T-helper 2 cell treated with Interferon-gamma antibody and Interleukin-4, amounts not matched to agents 5 μg/mL and 100 μg/mL, for 36 hours (primary cell): ENCODE measurements around the gene BHLHA9.

Experiments used
- DNase-seq: peaks from one replicate; pipeline ENCODE4 v3.0.0; 2021; ENCODE audit warnings: low spot score
- H3K27ac Mint-ChIP-seq: one replicate; pipeline ENCODE4 v1.8.0; 2021; ENCODE audit warnings: mild to moderate bottlenecking, mixed read lengths
- H3K27me3 Mint-ChIP-seq: one replicate; pipeline ENCODE4 v1.8.0; 2021; ENCODE audit warnings: low read depth, mixed read lengths
- H3K36me3 Mint-ChIP-seq: one replicate; pipeline ENCODE4 v1.8.0; 2021; ENCODE audit warnings: low read depth, mixed read lengths
- H3K4me1 Mint-ChIP-seq: one replicate; pipeline ENCODE4 v1.8.0; 2021; ENCODE audit warnings: low read depth, mixed read lengths
- H3K4me3 Mint-ChIP-seq: one replicate; pipeline ENCODE4 v1.8.0; 2022; ENCODE audit warnings: mild to moderate bottlenecking, moderate library complexity, mixed read lengths
- H3K9me3 Mint-ChIP-seq: one replicate; pipeline ENCODE4 v1.8.0; 2021; ENCODE audit warnings: mixed read lengths

BHLHA9 gene

GRCh38 chr17:1270210-1271029, at the start of gene BHLHA9:
Gene BHLHA9 (plus strand): TSS chr17:1270444. CDS start chr17:1270564, 120 bp downstream.
- Mint-ChIP-seq H3K4me3 (peak within 1 kb of the TSS; percentile 90), H3K9me3 (no peaks in the 10 kb centered on the region), H3K4me1 (peaks cover 16% of the 10 kb centered on the region), H3K36me3 (no peaks in the 10 kb centered on the region), H3K27ac (no peak within 1 kb of the TSS), H3K27me3 (peaks cover 58% of the 10 kb centered on the region)
- DNase-seq: no peak

GRCh38 chr17:1221209-1221608, 49.0 kb upstream of the BHLHA9 start:
- H3K27ac Mint-ChIP-seq: no peak overlapping the region
- no peaks in the 10 kb centered on the region for H3K9me3 Mint-ChIP-seq
- no peak for DNase-seq
- no peaks in the 10 kb centered on the region for H3K36me3 Mint-ChIP-seq
- H3K4me1 Mint-ChIP-seq: no peaks in the 10 kb centered on the region
- peaks cover 3% of the 10 kb centered on the region for H3K27me3 Mint-ChIP-seq
- H3K4me3 Mint-ChIP-seq: no peak overlapping the region

- Mint-ChIP-seq H3K4me1 (no peaks in the 10 kb centered on the region), H3K27me3 (peaks cover 12% of the 10 kb centered on the region), H3K9me3 (no peaks in the 10 kb centered on the region), H3K36me3 (no peaks in the 10 kb centered on the region), H3K27ac (no peak overlapping the region), H3K4me3 (no peak overlapping the region)
- DNase-seq: no peak
These were observed 47.9 kb upstream of the BHLHA9 start for GRCh38 chr17:1222321-1222720.

- no peak overlapping the region for H3K27ac Mint-ChIP-seq
- H3K9me3 Mint-ChIP-seq: no peaks in the 10 kb centered on the region
- DNase-seq: no peak
- H3K36me3 Mint-ChIP-seq: no peaks in the 10 kb centered on the region
- peaks cover 21% of the 10 kb centered on the region for H3K27me3 Mint-ChIP-seq
- no peak overlapping the region for H3K4me3 Mint-ChIP-seq
- peaks cover 5% of the 10 kb centered on the region for H3K4me1 Mint-ChIP-seq
These were observed 46.6 kb upstream of the BHLHA9 start for GRCh38 chr17:1223662-1224061.

- Mint-ChIP-seq H3K4me3 (no peak overlapping the region), H3K27me3 (peaks cover 21% of the 10 kb centered on the region), H3K9me3 (no peaks in the 10 kb centered on the region), H3K36me3 (no peaks in the 10 kb centered on the region), H3K27ac (no peak overlapping the region), H3K4me1 (peaks cover 5% of the 10 kb centered on the region)
- DNase-seq: no peak
These were observed 45.9 kb upstream of the BHLHA9 start for GRCh38 chr17:1224330-1224729.

- Mint-ChIP-seq H3K9me3 (no peaks in the 10 kb centered on the region), H3K36me3 (peaks cover 4% of the 10 kb centered on the region), H3K4me3 (no peak overlapping the region), H3K27me3 (peaks cover 33% of the 10 kb centered on the region), H3K4me1 (peaks cover 9% of the 10 kb centered on the region), H3K27ac (no peak overlapping the region)
- no peak for DNase-seq
These were observed 43.9 kb upstream of the BHLHA9 start for GRCh38 chr17:1226308-1226707.

- peaks cover 42% of the 10 kb centered on the region for H3K27me3 Mint-ChIP-seq
- no peaks in the 10 kb centered on the region for H3K9me3 Mint-ChIP-seq
- H3K27ac Mint-ChIP-seq: no peak overlapping the region
- DNase-seq: no peak
- H3K36me3 Mint-ChIP-seq: peaks cover 5% of the 10 kb centered on the region
- H3K4me1 Mint-ChIP-seq: peaks cover 13% of the 10 kb centered on the region
- peak overlapping the region; percentile 88 for H3K4me3 Mint-ChIP-seq
These were observed 42.9 kb upstream of the BHLHA9 start for GRCh38 chr17:1227365-1227764.

- no peak for DNase-seq
- peaks cover 45% of the 10 kb centered on the region for H3K27me3 Mint-ChIP-seq
These were observed 42.1 kb upstream of the BHLHA9 start for GRCh38 chr17:1227917-1228780.

GRCh38 chr17:1228781-1229348, 41.4 kb upstream of the BHLHA9 start:
- no peak for DNase-seq
- Mint-ChIP-seq H3K9me3 (no peaks in the 10 kb centered on the region), H3K27ac (no peak overlapping the region), H3K4me3 (no peak overlapping the region), H3K36me3 (peaks cover 5% of the 10 kb centered on the region), H3K27me3 (peaks cover 45% of the 10 kb centered on the region), H3K4me1 (peaks cover 13% of the 10 kb centered on the region)

More at GRCh38 chr17:1227917-1228780, 42.1 kb upstream of the BHLHA9 start:
- Mint-ChIP-seq H3K36me3 (peaks cover 5% of the 10 kb centered on the region), H3K9me3 (no peaks in the 10 kb centered on the region), H3K4me1 (peaks cover 13% of the 10 kb centered on the region), H3K27ac (peak overlapping the region; percentile 77), H3K4me3 (peak overlapping the region; percentile 88)

- no peaks in the 10 kb centered on the region for H3K9me3 Mint-ChIP-seq
- DNase-seq: peak; percentile 48
- no peak overlapping the region for H3K27ac Mint-ChIP-seq
- H3K36me3 Mint-ChIP-seq: peaks cover 5% of the 10 kb centered on the region
- peaks cover 13% of the 10 kb centered on the region for H3K4me1 Mint-ChIP-seq
- H3K27me3 Mint-ChIP-seq: peaks cover 48% of the 10 kb centered on the region
- H3K4me3 Mint-ChIP-seq: peak overlapping the region; percentile 57
These were observed 40.8 kb upstream of the BHLHA9 start for GRCh38 chr17:1229349-1229899.

- peak overlapping the region; percentile 77 for H3K27ac Mint-ChIP-seq
- H3K4me3 Mint-ChIP-seq: peak overlapping the region; percentile 94
- H3K36me3 Mint-ChIP-seq: peaks cover 5% of the 10 kb centered on the region
- no peaks in the 10 kb centered on the region for H3K9me3 Mint-ChIP-seq
- DNase-seq: no peak
- H3K27me3 Mint-ChIP-seq: peaks cover 48% of the 10 kb centered on the region
- H3K4me1 Mint-ChIP-seq: peaks cover 13% of the 10 kb centered on the region
These were observed 40.2 kb upstream of the BHLHA9 start for GRCh38 chr17:1229900-1230501.

GRCh38 chr17:1231456-1231855, 38.8 kb upstream of the BHLHA9 start:
- Mint-ChIP-seq H3K27ac (no peak overlapping the region), H3K4me1 (peaks cover 13% of the 10 kb centered on the region), H3K9me3 (no peaks in the 10 kb centered on the region), H3K4me3 (peak overlapping the region; percentile 47), H3K27me3 (peaks cover 45% of the 10 kb centered on the region), H3K36me3 (peaks cover 5% of the 10 kb centered on the region)
- no peak for DNase-seq

- Mint-ChIP-seq H3K27ac (no peak overlapping the region), H3K36me3 (peaks cover 5% of the 10 kb centered on the region), H3K4me3 (no peak overlapping the region), H3K9me3 (no peaks in the 10 kb centered on the region), H3K27me3 (peaks cover 38% of the 10 kb centered on the region), H3K4me1 (peaks cover 13% of the 10 kb centered on the region)
- no peak for DNase-seq
These were observed 37.9 kb upstream of the BHLHA9 start for GRCh38 chr17:1232331-1232730.
